VCaP (cell line): ENCODE results near the gene TBL2.
"Not testable (repeated sequence)": the region's sequence is repeated elsewhere in the genome, so short reads cannot be mapped to it uniquely, and the experiment has no call there.

Experiments
- H3K27ac ChIP-seq: fragments of 450-650 bp; 2 replicates; pipeline ENCODE4 v1.5.1; 2017
- TF ChIP-seq, protein P1 (sequence below): fragments of 450-650 bp; conservative IDR thresholded peaks from 2 replicates; pipeline ENCODE4 v1.5.1; 2017; ENCODE audit warnings: mild to moderate bottlenecking, moderate library complexity

Gene TBL2

DNA sequence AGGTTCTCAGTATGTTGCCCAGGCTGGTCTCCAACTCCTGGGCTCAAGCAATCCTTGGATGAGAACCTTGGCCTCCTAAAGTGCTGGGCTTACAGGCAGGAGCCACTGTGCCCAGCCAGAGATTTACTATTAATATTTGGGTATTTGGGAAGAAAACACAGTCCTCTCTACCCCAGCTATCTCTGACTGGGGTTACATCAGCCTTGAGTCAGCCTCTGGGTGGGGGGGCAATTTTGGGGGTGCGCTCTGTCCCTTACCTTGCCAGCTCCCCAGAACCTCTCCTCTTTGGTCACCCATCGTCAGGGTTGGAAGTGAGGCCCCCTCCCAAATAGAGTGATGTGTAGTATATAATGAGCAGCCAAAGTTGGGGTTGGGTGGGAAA lies 44.1 kb upstream of the TBL2 start:
- no peak overlapping the region for H3K27ac ChIP-seq
- TF ChIP-seq, protein P1, sequence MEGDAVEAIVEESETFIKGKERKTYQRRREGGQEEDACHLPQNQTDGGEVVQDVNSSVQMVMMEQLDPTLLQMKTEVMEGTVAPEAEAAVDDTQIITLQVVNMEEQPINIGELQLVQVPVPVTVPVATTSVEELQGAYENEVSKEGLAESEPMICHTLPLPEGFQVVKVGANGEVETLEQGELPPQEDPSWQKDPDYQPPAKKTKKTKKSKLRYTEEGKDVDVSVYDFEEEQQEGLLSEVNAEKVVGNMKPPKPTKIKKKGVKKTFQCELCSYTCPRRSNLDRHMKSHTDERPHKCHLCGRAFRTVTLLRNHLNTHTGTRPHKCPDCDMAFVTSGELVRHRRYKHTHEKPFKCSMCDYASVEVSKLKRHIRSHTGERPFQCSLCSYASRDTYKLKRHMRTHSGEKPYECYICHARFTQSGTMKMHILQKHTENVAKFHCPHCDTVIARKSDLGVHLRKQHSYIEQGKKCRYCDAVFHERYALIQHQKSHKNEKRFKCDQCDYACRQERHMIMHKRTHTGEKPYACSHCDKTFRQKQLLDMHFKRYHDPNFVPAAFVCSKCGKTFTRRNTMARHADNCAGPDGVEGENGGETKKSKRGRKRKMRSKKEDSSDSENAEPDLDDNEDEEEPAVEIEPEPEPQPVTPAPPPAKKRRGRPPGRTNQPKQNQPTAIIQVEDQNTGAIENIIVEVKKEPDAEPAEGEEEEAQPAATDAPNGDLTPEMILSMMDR = no peak

DNA sequence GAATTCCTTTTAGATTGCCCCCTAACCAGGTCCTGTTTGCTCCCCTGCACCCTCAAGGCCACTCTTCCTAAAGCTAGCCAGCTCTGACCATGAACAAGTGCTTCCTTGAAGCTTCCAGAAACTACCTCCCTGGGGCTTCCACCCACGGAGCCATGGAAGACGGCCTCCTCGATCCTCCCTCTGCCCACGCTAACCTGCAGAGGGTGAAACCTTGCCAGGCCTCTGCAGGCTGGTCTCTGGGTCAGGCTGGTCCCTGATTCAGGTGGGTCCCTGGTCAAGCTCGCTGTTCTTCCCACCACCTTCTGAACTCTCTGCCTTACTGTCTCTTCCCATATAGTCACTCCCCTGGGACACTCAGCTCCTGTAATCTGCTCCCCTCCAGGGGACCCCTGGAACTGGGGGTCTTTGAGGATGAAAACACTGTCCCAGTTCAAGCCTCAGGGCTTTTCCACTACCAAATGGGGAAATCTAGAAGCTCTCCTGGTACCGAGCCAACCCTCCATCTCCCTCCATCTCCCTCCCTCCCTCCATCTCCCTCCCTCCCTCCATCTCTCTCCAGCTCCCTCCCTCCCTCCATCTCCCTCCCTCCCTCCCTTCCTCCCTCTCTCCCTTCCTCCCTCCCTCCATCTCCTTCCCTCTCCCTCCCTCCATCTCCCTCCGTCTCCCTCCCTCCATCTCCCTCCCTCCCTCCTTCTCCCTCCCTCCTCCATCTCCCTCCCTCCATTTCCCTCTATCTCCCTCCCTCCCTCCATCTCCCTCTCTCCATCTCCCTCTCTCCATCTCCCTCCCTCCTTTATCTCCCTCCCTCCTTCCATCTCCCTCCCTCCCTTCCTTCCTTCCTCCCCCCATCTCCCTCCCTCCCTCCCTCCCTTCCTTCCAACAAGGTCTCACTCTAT lies 43.0 kb upstream of the TBL2 start:
- TF ChIP-seq, protein P1 = no peak
- no peak overlapping the region for H3K27ac ChIP-seq

DNA sequence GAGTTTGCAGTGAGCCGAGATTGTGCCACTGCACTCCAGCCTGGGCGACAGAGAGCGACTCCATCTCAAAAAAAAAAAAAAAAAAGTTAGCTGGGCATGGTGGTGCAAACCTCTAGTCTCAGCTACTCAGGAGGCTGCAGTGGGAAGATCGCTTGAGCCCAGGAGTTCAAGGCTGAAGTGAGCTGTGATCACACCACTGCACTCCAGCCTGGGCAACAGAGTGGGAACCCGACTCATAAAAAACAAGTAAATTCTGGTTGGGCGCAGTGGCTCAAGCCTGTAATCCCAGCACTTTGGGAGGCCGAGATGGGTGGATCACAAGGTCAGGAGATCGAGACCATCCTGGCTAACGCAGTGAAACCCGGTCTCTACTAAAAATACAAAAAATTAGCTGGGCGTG lies 41.0 kb upstream of the TBL2 start:
- H3K27ac ChIP-seq = not testable (repeated sequence)

DNA sequence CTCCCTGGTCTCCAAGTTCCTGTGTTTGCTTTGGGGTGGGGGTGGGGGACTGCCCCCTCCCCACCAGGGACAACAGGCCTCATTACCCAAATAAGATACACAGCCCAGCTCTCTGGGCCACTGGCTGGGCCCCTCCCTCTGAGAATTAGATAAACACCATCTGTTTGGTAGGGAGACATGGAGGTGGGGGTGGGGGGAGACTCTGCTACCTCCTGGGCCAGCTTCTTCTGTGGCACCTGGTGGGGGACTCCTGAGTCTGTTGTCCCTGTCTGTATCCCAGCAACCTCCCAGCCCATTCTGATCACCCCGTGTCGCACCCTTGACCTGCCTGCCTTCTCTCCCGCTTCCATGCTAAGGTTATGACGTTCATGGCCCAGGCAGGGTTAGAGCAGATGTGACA lies 40.2 kb upstream of the TBL2 start:
- TF ChIP-seq, protein P1 = no peak
- H3K27ac ChIP-seq = no peak overlapping the region

DNA sequence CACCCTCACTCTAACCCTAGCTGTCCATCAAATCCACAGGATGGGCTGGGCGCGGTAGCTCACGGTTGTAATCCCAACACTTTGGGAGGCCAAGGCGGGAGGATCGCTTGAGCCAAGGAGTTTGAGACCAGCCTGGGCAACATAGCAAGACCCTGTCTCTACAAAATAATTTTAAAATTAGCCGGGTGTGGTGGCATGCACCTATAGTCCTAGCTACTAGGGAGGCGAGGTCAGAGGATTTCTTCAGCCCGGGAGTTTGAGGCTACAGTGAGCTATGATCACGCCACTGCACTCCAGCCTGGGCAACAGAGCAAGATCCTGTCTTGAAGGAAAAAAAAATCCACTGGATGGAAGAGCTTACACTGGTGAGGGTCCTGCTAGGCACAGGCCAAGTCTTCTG lies 39.1 kb upstream of the TBL2 start:
- not testable (repeated sequence) for H3K27ac ChIP-seq

DNA sequence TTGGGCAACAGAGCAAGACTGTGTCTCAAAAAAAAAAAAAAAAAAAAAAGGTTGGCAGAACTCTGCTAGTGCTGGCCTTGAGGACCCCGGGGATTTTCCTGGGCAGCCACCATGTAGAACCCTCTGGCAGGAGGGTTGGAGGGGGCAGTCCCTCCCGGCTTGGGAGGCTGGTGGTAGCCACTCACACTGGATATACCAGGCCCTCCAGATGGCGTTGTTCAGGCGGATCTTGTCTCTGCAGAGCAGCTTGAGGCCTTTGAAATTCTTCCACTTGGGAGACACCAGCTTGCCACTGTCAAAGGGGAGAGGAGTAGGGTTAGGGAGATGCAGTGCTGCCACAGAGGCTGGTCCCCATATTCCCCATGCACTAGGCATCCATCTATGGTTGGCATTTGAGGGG lies 37.5 kb upstream of the TBL2 start:
- TF ChIP-seq, protein P1 = no peak
- H3K27ac ChIP-seq = no peak overlapping the region

DNA sequence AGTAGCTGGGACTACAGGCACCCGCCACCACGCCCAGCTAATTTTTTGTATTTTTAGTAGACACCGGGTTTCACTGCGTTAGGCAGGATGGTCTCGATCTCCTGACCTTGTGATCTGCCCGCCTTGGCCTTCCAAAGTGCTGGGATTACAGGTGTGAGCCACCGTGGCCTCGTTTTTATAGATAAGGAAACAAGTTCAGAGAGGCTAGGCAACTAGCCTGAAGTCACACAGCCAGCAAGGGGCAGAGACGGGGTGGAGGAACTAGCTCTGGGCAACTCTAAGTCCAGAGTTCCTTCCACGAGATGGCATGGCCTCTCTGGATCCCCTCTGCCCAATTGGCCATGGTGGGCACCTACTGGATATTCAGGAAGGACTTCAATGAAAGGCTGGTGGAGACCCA lies 36.6 kb upstream of the TBL2 start:
- H3K27ac ChIP-seq = not testable (repeated sequence)

DNA sequence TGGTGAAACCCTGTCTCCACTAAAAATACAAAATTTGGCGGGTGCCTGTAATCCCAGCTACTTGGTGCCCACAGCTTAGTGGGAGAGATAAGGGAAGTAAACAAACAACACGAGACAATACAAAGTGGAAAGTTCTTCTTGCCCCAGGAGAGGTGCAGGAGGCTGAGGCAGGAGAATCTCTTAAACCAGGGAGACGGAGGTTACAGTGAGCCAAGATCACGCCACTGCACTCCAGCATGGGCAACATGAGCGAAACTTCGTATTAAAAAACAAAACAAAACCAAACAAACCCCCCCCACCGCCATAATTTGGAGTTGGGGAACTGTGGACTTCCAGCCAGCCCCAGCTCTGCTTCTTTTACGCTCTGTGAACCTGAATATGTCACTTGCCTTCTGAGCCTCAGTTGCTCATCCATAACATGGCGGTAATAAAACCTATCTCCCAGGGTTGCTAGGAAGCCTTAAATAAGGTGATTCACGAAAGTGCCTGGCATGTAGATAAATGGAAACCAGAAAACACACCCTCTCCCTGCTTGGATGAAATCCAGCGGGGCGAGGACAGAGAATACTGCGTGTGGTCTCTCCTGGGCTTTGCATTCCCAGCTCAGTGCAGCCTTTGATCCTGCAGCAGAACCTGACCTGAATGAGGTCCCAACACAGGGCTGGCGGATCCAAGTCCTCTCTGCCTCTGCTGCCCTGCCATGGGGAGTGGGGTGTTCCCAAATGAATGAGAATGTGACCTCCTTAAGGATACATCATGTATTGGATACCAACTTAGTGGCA lies 35.8 kb upstream of the TBL2 start:
- TF ChIP-seq, protein P1 = no peak
- peak overlapping the region; percentile 72; the same call in 1 of the 2 replicates for H3K27ac ChIP-seq

DNA sequence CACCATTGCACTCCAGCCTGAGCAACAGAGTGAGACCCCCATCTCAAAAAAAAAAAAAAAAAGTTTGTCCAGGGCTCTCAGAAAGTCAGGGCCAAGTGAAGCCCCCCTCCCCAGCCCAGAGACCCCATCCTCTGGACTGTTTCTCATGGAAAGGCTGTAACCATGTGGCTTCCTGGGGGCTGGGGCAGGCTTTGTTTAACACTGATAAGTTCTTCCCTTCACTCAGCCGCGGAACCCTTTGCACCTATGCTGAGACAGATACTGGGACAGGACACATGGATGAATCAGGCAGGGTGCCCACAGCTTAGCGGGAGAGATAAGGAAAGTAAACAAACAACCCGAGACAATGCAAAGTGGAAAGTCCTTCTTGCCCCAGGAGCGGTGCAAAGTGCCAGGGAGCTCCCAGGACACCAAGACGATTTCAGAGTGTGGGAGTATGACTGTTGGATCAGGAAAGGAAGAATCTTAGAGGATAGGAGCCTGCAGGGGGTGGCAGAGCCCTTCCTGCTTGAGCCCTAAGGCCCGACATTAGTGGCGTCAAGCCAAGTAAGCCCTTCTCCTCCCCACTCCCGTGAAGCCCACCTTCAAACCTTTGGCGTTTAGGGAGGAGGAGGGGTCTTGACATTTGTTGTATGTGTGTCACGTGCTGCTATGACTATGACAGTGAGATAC lies 34.4 kb upstream of the TBL2 start:
- TF ChIP-seq, protein P1 = peak; percentile 64
- peak overlapping the region; percentile 72 for H3K27ac ChIP-seq
